SK-N-SH (cell line): ENCODE data around the gene PTPRJ. TPM values are rescaled to one million over a fixed set of nuclear protein-coding genes. Genes with fewer than 3 reads are reported as not detected.

Source experiments
- CTCF ChIA-PET: fragments of 300-600, 350-600 bp; formaldehyde crosslinking; extraction: SDS; loops from one replicate; lab custom pipeline; 2021; lab: Yijun Ruan, JAX
- POLR2A ChIA-PET: fragments of 350-600 bp; sonication (Branson Sonifier 250); formaldehyde crosslinking; extraction: SDS; loops from one replicate; lab custom pipeline; 2020; ENCODE audit warnings: antibody characterized with exemption, inconsistent platforms; lab: Yijun Ruan, JAX
- DNase-seq: peaks from one replicate; pipeline ENCODE4 v3.0.0; 2012
- H2AFZ ChIP-seq: fragments of 200-600 bp; sonication (generic); 2 replicates; pipeline ENCODE4 v1.8.1; 2016; ENCODE audit warnings: antibody characterized with exemption, mild to moderate bottlenecking, low read depth
- H3F3A ChIP-seq: fragments of 200-600 bp; sonication (generic); replicated peaks from 2 replicates; pipeline ENCODE3; 2016; ENCODE audit warnings: antibody characterized with exemption, mild to moderate bottlenecking; ENCODE audit not compliant: insufficient read depth
- H3K27ac ChIP-seq, 2 experiments: fragments of 200-500 bp in 1 of 2; fragments of 200-600 bp in 1 of 2; sonication (Bioruptor generic) in 1 of 2; sonication (generic), shearing (Covaris generic) in 1 of 2; 2 replicates each; pipeline versions ENCODE4 v1.5.1 to v1.6.1; 2014 to 2016; ENCODE audit warnings: low read depth in 2 of 2, inconsistent platforms in 1 of 2, low read length in 1 of 2, mild to moderate bottlenecking in 1 of 2, mixed read lengths in 1 of 2
- H3K27me3 ChIP-seq: fragments of 200-600 bp; sonication (generic), shearing (Covaris generic); 2 replicates; pipeline ENCODE4 v1.6.1; 2016; ENCODE audit warnings: mixed run types; ENCODE audit not compliant: insufficient read depth
- H3K36me3 ChIP-seq, 2 experiments: fragments of 200-500 bp in 1 of 2; fragments of 200-600 bp in 1 of 2; sonication (Bioruptor generic) in 1 of 2; sonication (generic) in 1 of 2; replicated peaks in 1 of 2; 2 replicates each; pipeline versions ENCODE3 to v1.5.1; 2014 to 2016; ENCODE audit warnings: low read length in 1 of 2, mild to moderate bottlenecking in 1 of 2; ENCODE audit not compliant: insufficient read depth in 2 of 2, control insufficient read depth in 1 of 2
- H3K4me1 ChIP-seq, 2 experiments: fragments of 200-500 bp in 1 of 2; fragments of 200-600 bp in 1 of 2; sonication (Bioruptor generic) in 1 of 2; sonication (generic), shearing (Covaris generic) in 1 of 2; 2 replicates each; pipeline versions ENCODE4 v1.5.1 to v1.6.1; 2014 to 2016; ENCODE audit warnings: low read depth in 1 of 2, low read length in 1 of 2, mixed run types in 1 of 2; ENCODE audit not compliant: insufficient read depth in 2 of 2, control insufficient read depth in 1 of 2
- H3K4me2 ChIP-seq: fragments of 200-600 bp; sonication (generic), shearing (Covaris generic); 2 replicates; pipeline ENCODE4 v1.6.1; 2017; ENCODE audit warnings: mixed run types
- H3K4me3 ChIP-seq, 2 experiments: fragments of 200-500 bp in 1 of 2; fragments of 200-600 bp in 1 of 2; sonication (Bioruptor generic) in 1 of 2; sonication (generic), shearing (Covaris generic) in 1 of 2; 2 replicates each; pipeline versions ENCODE4 v1.5.1 to v1.8.1; 2014 to 2016; ENCODE audit warnings: low read depth in 2 of 2, inconsistent platforms in 1 of 2, low read length in 1 of 2, mild to moderate bottlenecking in 1 of 2, mixed read lengths in 1 of 2, moderate library complexity in 1 of 2
- H3K79me2 ChIP-seq: fragments of 200-600 bp; sonication (generic); 2 replicates; pipeline ENCODE4 v1.8.1; 2017; ENCODE audit warnings: mild to moderate bottlenecking; ENCODE audit not compliant: insufficient read depth
- H3K9ac ChIP-seq: fragments of 200-600 bp; sonication (generic); 2 replicates; pipeline ENCODE4 v1.6.1; 2017; ENCODE audit warnings: mixed run types
- H3K9me2 ChIP-seq: fragments of 200-600 bp; sonication (generic); 2 replicates; pipeline ENCODE4 v1.6.1; 2017; ENCODE audit warnings: mixed run types
- H3K9me3 ChIP-seq: fragments of 200-600 bp; sonication (generic); 2 replicates; pipeline ENCODE4 v1.6.1; 2017; ENCODE audit warnings: mixed run types, mild to moderate bottlenecking, moderate library complexity
- H4K20me1 ChIP-seq: fragments of 200-600 bp; sonication (generic); 2 replicates; pipeline ENCODE4 v1.6.1; 2017; ENCODE audit warnings: mild to moderate bottlenecking, mixed run types; ENCODE audit not compliant: insufficient read depth
- CHD2 ChIP-seq: fragments of 150-350 bp; IDR thresholded peaks from 2 replicates; pipeline ENCODE4 v1.6.1; 2018; ENCODE audit warnings: low read length; ENCODE audit not compliant: partially characterized antibody
- CTCF ChIP-seq: fragments of 200-600 bp; sonication (generic); IDR thresholded peaks from 2 replicates; pipeline ENCODE4 v1.6.1; 2017; ENCODE audit warnings: antibody characterized with exemption, mild to moderate bottlenecking, moderate library complexity
- ELF1 ChIP-seq: IDR thresholded peaks from 2 replicates; pipeline ENCODE4 v1.4.0; 2012
- EZH2phosphoT487 ChIP-seq: fragments of 200-600 bp; sonication (generic); IDR thresholded peaks from 2 replicates; pipeline ENCODE4 v1.6.1; 2017; ENCODE audit warnings: low read depth, mixed run types, mild to moderate bottlenecking, antibody characterized with exemption, moderate library complexity, borderline replicate concordance
- FOXM1 ChIP-seq: IDR thresholded peaks from 2 replicates; pipeline ENCODE4 v1.4.0; 2012; ENCODE audit warnings: low read depth, mild to moderate bottlenecking
- GABPA ChIP-seq: IDR thresholded peaks from 2 replicates; pipeline ENCODE4 v1.4.0; 2012; ENCODE audit warnings: low read depth, mild to moderate bottlenecking
- MEF2A ChIP-seq: IDR thresholded peaks from 2 replicates; pipeline ENCODE4 v1.4.0; 2012; ENCODE audit warnings: low read depth, borderline replicate concordance
- NFIC ChIP-seq: IDR thresholded peaks from 2 replicates; pipeline ENCODE4 v1.4.0; 2012; ENCODE audit warnings: borderline replicate concordance
- POLR2AphosphoS5 ChIP-seq: IDR thresholded peaks from 2 replicates; pipeline ENCODE4 v1.6.1; 2012; ENCODE audit warnings: low read depth, low read length
- RAD21 ChIP-seq: IDR thresholded peaks from 2 replicates; pipeline ENCODE4 v1.6.1; 2012; ENCODE audit warnings: mild to moderate bottlenecking, low read length
- RFX5 ChIP-seq: IDR thresholded peaks from 2 replicates; pipeline ENCODE4 v1.6.1; 2012; ENCODE audit warnings: mild to moderate bottlenecking, improper control_type of control experiment, low read length
- RXRA ChIP-seq: IDR thresholded peaks from 2 replicates; pipeline ENCODE4 v1.4.0; 2012; ENCODE audit warnings: low read depth, mild to moderate bottlenecking, borderline replicate concordance
- SMC3 ChIP-seq: IDR thresholded peaks from 2 replicates; pipeline ENCODE4 v1.6.1; 2012; ENCODE audit warnings: low read depth, low read length, improper control_type of control experiment
- ZBTB33 ChIP-seq: IDR thresholded peaks from 2 replicates; pipeline ENCODE4 v1.4.0; 2012; ENCODE audit warnings: low read depth, borderline replicate concordance
- WGBS: methylation state at CpG from one replicate; pipeline ENCODE4 v1.1.6; 2017; ENCODE audit warnings: low lambda C conversion rate; 5-methylcytosine and 5-hydroxymethylcytosine counted together
- polyA plus RNA-seq, 3 experiments: library from polyadenylated mRNA; depleted of rRNA; stranded (reverse); fragments of >200 nt; gene quantifications; 2 replicates each; pipeline ENCODE4 v1.2.3, GENCODE V29; 2012
- TF ChIP-seq, protein P1 (sequence below): IDR thresholded peaks from 2 replicates; pipeline ENCODE4; 2012
- TF ChIP-seq, protein P2 (sequence below): fragments of 150-350 bp; IDR thresholded peaks from 2 replicates; pipeline ENCODE4 v1.6.1; 2017; ENCODE audit warnings: antibody characterized with exemption, low read length, low read depth, borderline replicate concordance

PTPRJ gene
- polyA plus RNA-seq, 1 of the 3 experiments (the other 2 are of a cell fraction), result 4.5 TPM

GRCh38 chr11:48075637-48076036, 95.3 kb downstream of the PTPRJ start:
- 98% methylated on average over 7 of the region's 7 CpGs for WGBS
- Histone ChIP-seq H4K20me1 (no peaks in the 10 kb centered on the region), H3F3A (peaks cover under 1% of the 10 kb centered on the region), H3K79me2 (peaks cover 41% of the 10 kb centered on the region; the same call in 1 of the 2 replicates), H3K27ac (no peak overlapping the region), H3K9me3 (no peaks in the 10 kb centered on the region), H3K4me2 (no peak overlapping the region), H3K4me3 (no peak overlapping the region), H3K36me3 (no peaks in the 10 kb centered on the region), H3K4me1 (peaks cover 0 to under 1% of the 10 kb centered on the region in 2 experiments; a peak in 2 of 4 replicates), H3K9ac (no peak overlapping the region), H2AFZ (no peak overlapping the region), H3K27me3 (no peaks in the 10 kb centered on the region), H3K9me2 (no peaks in the 10 kb centered on the region)
- CTCF ChIA-PET, result interaction anchor here (2.0 kb wide), 1 partner anchor 141 kb away, joined by 8 read pairs; no protein-coding TSS in a partner anchor
- TF ChIP-seq POLR2AphosphoS5 (no peak), RFX5 (no peak), FOXM1 (no peak), MEF2A (no peak), ELF1 (no peak), RXRA (no peak), RAD21 (no peak), CHD2 (no peak), ZBTB33 (no peak), GABPA (no peak), SMC3 (no peak), NFIC (no peak), EZH2phosphoT487 (no peak), CTCF (no peak)
- TF ChIP-seq, protein P1, sequence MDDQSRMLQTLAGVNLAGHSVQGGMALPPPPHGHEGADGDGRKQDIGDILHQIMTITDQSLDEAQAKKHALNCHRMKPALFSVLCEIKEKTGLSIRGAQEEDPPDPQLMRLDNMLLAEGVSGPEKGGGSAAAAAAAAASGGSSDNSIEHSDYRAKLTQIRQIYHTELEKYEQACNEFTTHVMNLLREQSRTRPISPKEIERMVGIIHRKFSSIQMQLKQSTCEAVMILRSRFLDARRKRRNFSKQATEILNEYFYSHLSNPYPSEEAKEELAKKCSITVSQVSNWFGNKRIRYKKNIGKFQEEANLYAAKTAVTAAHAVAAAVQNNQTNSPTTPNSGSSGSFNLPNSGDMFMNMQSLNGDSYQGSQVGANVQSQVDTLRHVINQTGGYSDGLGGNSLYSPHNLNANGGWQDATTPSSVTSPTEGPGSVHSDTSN, result no peak
- TF ChIP-seq, protein P2, sequence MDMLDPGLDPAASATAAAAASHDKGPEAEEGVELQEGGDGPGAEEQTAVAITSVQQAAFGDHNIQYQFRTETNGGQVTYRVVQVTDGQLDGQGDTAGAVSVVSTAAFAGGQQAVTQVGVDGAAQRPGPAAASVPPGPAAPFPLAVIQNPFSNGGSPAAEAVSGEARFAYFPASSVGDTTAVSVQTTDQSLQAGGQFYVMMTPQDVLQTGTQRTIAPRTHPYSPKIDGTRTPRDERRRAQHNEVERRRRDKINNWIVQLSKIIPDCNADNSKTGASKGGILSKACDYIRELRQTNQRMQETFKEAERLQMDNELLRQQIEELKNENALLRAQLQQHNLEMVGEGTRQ, result no peak
- no peak for DNase-seq
- POLR2A ChIA-PET, result no interaction called here
